Endothelial cell of umbilical vein (primary cell): ENCODE results near the gene FAM53A.

Experiments
- GATA2 ChIP-seq: IDR thresholded peaks from 2 replicates; pipeline ENCODE4 v1.7.0; 2011; ENCODE audit warnings: low read depth, mild to moderate bottlenecking, moderate library complexity, mixed read lengths, low read length; ENCODE audit not compliant: insufficient read length, insufficient read depth
- JUN ChIP-seq: IDR thresholded peaks from 2 replicates; pipeline ENCODE4 v1.6.1; 2011; ENCODE audit warnings: borderline replicate concordance, low read depth; ENCODE audit not compliant: insufficient read length, insufficient read depth
- POLR2AphosphoS5 ChIP-seq: IDR thresholded peaks from 2 replicates; pipeline ENCODE4 v1.6.1; 2012; ENCODE audit warnings: low read depth, mild to moderate bottlenecking, control low read depth, low read length, moderate library complexity; ENCODE audit not compliant: insufficient read depth
- TF ChIP-seq, protein P1 (sequence below), 2 donors: IDR thresholded peaks; 1 replicate in 1 of 2; 2 replicates in 1 of 2; pipeline ENCODE4 v1.5.1; 2011; ENCODE audit warnings: low read length in 2 of 2, mild to moderate bottlenecking in 2 of 2, moderate library complexity in 2 of 2, control low read depth in 1 of 2, inconsistent platforms in 1 of 2, low read depth in 1 of 2; ENCODE audit not compliant: insufficient read depth in 1 of 2; ENCODE audit errors: extremely low read depth in 1 of 2

DNA sequence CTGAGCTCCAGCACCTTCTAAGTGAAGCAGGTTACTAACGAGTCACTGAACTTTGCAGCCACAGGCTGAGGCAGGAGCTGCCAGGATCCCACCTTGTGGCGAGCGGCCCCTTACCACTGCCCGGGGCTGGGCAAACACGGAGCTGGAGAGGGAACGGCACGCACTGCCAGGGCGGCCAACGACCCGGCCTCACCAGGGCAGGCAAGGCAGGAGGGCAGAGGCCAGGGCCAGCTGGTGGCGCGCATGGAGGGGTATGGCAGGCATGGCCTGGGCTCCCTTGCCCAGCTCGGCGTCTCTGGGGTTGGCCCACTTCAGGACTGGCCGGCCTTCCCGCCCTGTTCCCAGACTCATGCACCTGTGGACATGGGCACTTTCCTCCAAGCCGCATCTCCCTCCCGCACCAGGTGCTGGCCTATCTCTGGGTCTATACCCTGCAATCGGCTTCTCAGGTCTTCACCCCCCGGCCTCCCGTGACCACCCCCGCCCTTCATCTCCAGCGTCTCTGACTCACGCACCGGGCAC, 64.9 kb downstream of the FAM53A start:
- TF ChIP-seq, protein P1, sequence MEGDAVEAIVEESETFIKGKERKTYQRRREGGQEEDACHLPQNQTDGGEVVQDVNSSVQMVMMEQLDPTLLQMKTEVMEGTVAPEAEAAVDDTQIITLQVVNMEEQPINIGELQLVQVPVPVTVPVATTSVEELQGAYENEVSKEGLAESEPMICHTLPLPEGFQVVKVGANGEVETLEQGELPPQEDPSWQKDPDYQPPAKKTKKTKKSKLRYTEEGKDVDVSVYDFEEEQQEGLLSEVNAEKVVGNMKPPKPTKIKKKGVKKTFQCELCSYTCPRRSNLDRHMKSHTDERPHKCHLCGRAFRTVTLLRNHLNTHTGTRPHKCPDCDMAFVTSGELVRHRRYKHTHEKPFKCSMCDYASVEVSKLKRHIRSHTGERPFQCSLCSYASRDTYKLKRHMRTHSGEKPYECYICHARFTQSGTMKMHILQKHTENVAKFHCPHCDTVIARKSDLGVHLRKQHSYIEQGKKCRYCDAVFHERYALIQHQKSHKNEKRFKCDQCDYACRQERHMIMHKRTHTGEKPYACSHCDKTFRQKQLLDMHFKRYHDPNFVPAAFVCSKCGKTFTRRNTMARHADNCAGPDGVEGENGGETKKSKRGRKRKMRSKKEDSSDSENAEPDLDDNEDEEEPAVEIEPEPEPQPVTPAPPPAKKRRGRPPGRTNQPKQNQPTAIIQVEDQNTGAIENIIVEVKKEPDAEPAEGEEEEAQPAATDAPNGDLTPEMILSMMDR (IDR thresholded peaks at IDR 0.05; ENCODE audit: extremely low read depth in 1 of 2, insufficient read depth in 1 of 2, low read depth in 1 of 2, low read length in 2 of 2) = no peak
- TF ChIP-seq JUN = no peak
- TF ChIP-seq GATA2 = no peak
- no peak for TF ChIP-seq POLR2AphosphoS5
